ENCODE results near the gene NATD1. TPM values are rescaled to one million over a fixed set of nuclear protein-coding genes. Genes with fewer than 3 reads are reported as not detected.

Gene NATD1
- total RNA-seq, 2 donors from 2014 or later, result 16.5 to 26.3 TPM

DNA sequence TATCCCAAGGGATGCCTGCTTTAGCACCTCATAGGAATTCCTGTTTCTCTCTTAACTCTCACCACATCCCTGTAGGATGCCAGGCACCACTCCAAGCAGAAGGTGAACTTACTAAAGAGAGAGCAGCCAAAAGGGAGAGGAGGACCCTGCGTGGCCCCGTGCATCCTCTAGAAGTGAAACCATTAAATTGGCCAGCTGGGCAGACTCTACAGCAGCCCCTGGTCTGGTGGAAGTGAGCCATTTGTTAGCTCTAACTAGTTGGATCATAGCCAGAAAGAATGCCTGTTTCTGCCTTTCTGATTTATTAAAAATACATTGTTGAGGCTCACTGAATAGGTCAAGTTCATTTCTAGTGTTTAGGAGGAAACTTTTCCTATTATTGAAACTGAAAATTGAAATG, 61.5 kb downstream of the NATD1 start:
- no peaks in the 10 kb centered on the region for H3K27me3 ChIP-seq (replicated peaks; ENCODE audit: insufficient read depth)
- no peaks in the 10 kb centered on the region for H3K4me1 ChIP-seq (replicated peaks)
- intact Hi-C loops (cut with DNase I), result no loop called here
- H3K4me3 ChIP-seq, result no peak overlapping the region
- TF ChIP-seq POLR2AphosphoS5 (IDR thresholded peaks at IDR 0.05) (no peak), POLR2A (IDR thresholded peaks at IDR 0.05) (no peak), CTCF (IDR thresholded peaks at IDR 0.05) (no peak)
- DNase-seq (ENCODE audit: low spot score), result no peak
- H3K36me3 ChIP-seq, result no peaks in the 10 kb centered on the region
- 64% methylated on average over 2 of the region's 2 CpGs for WGBS
- H3K9me3 ChIP-seq, result no peaks in the 10 kb centered on the region
- peak overlapping the region in 1 of 2 donors; percentile 33 for H3K27ac ChIP-seq

GRCh38 chr17:21190078-21190477, 63.1 kb downstream of the NATD1 start:
- Histone ChIP-seq H3K27me3 (replicated peaks; ENCODE audit: insufficient read depth) (no peaks in the 10 kb centered on the region), H3K4me3 (no peak overlapping the region), H3K4me1 (replicated peaks) (no peaks in the 10 kb centered on the region), H3K27ac (peak overlapping the region in 1 of 2 donors; percentile 33), H3K9me3 (no peaks in the 10 kb centered on the region), H3K36me3 (no peaks in the 10 kb centered on the region)
- DNase-seq (ENCODE audit: low spot score), result no peak
- WGBS, result 84% methylated on average over 6 of the region's 6 CpGs
- intact Hi-C loops (cut with DNase I), result no loop called here
- TF ChIP-seq POLR2A (IDR thresholded peaks at IDR 0.05) (no peak), CTCF (IDR thresholded peaks at IDR 0.05) (no peak), POLR2AphosphoS5 (IDR thresholded peaks at IDR 0.05) (no peak)

DNA sequence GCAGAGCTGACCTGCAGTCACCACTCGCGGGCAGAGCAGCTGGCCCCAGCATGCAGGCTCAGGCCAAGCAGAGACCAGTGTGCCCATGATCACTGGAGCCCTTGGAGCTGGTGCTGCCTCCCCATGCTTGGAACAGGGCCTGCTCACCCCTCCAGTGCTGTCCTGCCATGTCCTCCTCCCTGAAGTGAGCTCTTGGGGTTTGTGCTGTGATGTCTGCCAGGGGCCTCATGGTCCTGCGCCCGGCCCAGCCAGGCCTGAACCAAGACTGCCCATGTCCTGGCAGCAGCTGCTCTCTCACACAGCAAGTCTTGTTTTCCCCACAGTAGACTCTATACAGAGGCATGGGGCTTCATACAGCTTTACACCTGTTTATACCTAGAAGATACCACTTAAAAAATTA, 63.8 kb downstream of the NATD1 start:
- no peaks in the 10 kb centered on the region for H3K4me1 ChIP-seq (replicated peaks)
- H3K9me3 ChIP-seq, result no peaks in the 10 kb centered on the region
- no peak overlapping the region for H3K27ac ChIP-seq
- WGBS, result 83% methylated on average over 4 of the region's 4 CpGs
- TF ChIP-seq POLR2AphosphoS5 (IDR thresholded peaks at IDR 0.05) (no peak), CTCF (IDR thresholded peaks at IDR 0.05) (no peak), POLR2A (IDR thresholded peaks at IDR 0.05) (no peak)
- H3K36me3 ChIP-seq, result no peaks in the 10 kb centered on the region
- no peaks in the 10 kb centered on the region for H3K27me3 ChIP-seq (replicated peaks; ENCODE audit: insufficient read depth)
- intact Hi-C loops (cut with DNase I), result no loop called here
- H3K4me3 ChIP-seq, result no peak overlapping the region
- DNase-seq (ENCODE audit: low spot score), result no peak

Small RNAs within 50 kb of the gene (small RNA-seq; reads per million reads assigned to genes)
- gene RN7SL426P, result 0 reads per million in 2 donors

Other genes starting within 250 kb of the NATD1 start
- 100 to 1,000 TPM; 133 to 242 TPM for gene USP22, start 210.4 kb downstream of the NATD1 start, total RNA-seq
- gene DHRS7B, start 126.4 kb downstream of the NATD1 start, total RNA-seq, result 10 to 100 TPM; 52.1 to 67.5 TPM
- gene TMEM11, start 39.2 kb downstream of the NATD1 start, total RNA-seq, result 10 to 100 TPM; 33.1 to 44.1 TPM
- 10 to 100 TPM; 24.0 to 25.9 TPM for gene MAP2K3, start 31.3 kb upstream of the NATD1 start, total RNA-seq
- gene KCNJ12, start 122.9 kb upstream of the NATD1 start, total RNA-seq, result 1 to 10 TPM in 1 of 2 donors, under 1 TPM in 1; 0.32 to 3.8 TPM